ENCODE results near the gene PCDHA11.
"Not testable (repeated sequence)": the region's sequence is repeated elsewhere in the genome, so short reads cannot be mapped to it uniquely, and the experiment has no call there.

Gene PCDHA11

DNA sequence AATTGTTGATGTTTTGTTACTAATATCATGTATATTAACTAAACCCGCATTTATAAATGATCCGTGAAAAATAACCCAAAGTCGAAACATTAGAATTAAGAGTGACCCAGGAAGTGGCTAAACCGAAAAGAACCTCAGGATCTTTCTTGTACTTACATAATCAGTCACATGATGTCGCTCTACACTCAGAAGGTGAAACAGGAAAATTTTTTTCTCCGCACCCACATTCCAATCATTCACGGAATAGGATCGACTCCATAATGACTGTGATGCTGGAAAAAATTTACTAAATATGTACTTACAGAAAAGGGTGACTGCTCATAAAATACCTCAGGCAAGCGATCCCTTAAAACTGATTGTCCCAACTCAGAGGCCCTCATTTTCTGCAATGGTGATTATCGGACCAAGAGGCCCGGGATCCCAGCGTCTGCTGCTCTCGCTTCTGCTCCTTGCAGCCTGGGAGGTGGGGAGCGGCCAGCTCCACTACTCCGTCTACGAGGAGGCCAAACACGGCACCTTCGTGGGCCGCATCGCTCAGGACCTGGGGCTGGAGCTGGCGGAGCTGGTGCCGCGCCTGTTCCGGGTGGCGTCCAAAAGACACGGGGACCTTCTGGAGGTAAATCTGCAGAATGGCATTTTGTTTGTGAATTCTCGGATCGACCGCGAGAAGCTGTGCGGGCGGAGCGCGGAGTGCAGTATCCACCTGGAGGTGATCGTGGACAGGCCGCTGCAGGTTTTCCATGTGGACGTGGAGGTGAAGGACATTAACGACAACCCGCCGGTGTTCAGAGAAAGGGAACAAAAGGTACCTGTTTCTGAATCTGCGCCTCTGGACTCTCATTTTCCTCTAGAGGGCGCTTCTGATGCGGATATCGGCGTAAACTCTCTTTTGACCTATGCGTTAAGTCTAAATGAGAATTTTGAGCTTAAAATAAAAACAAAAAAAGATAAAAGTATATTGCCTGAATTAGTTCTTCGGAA, 6.6 kb downstream of the PCDHA11 start, which contains the start of gene PCDHA12:
TSS of gene PCDHA12 (plus strand) at position 224 of the 981 bp plus-strand sequence. CDS start at position 389, 165 bp downstream.
- DNase-seq = peak; percentile 75
- WGBS = 8% methylated on average over 39 of the region's 47 CpGs
- Histone ChIP-seq H3K18ac (ENCODE audit: low read depth in 1 of 2, low read length in 2 of 2) (no peak within 1 kb of the TSS), H3K23ac (ENCODE audit: low read length in 2 of 2) (no peak within 1 kb of the TSS), H3K9me3 (ENCODE audit: control insufficient read depth, low read length) (peaks cover 59% of the 10 kb centered on the region), H3K9ac (ENCODE audit: low read length) (no peak within 1 kb of the TSS), H3K27ac (ENCODE audit: low read length, poor library complexity, severe bottlenecking) (peak within 1 kb of the TSS; percentile 60), H2BK5ac (ENCODE audit: low read depth, low read length, poor library complexity, severe bottlenecking) (no peak within 1 kb of the TSS), H3K79me1 (replicated peaks; ENCODE audit: low read length, poor library complexity, severe bottlenecking) (peaks cover 3% of the 10 kb centered on the region), H2AK5ac (ENCODE audit: low read length, severe bottlenecking) (no peak within 1 kb of the TSS), H3K4me3 (ENCODE audit: insufficient read depth in 1 of 2, low read depth in 1 of 2, low read length in 2 of 2) (peak within 1 kb of the TSS in 1 of 2 experiments; percentile 55), H3K14ac (ENCODE audit: low read length in 2 of 2) (no peak within 1 kb of the TSS), H4K91ac (ENCODE audit: low read length) (no peak within 1 kb of the TSS), H3K4me1 (ENCODE audit: control insufficient read depth, insufficient read depth, low read depth, low read length) (peaks cover 8% of the 10 kb centered on the region), H2BK12ac (ENCODE audit: low read length in 2 of 2) (no peak within 1 kb of the TSS), H3K4ac (ENCODE audit: low read depth in 1 of 2, low read length in 2 of 2) (no peak within 1 kb of the TSS), H4K8ac (ENCODE audit: low read length) (no peak within 1 kb of the TSS), H3K36me3 (ENCODE audit: control insufficient read depth in 1 of 2, insufficient read depth in 2 of 2, low read depth in 1 of 2, low read length in 2 of 2) (peaks cover 0 to 21% of the 10 kb centered on the region in 2 experiments), H2BK15ac (ENCODE audit: low read depth, poor library complexity, severe bottlenecking) (no peak within 1 kb of the TSS), H2AFZ (ENCODE audit: low read depth, low read length) (no peak within 1 kb of the TSS), H2BK120ac (ENCODE audit: low read depth, low read length) (no peak within 1 kb of the TSS), H3K27me3 (ENCODE audit: control insufficient read depth in 1 of 2, insufficient read depth in 1 of 2, low read length in 2 of 2) (no peaks in the 10 kb centered on the region), H3K4me2 (ENCODE audit: low read length, poor library complexity, severe bottlenecking) (peak within 1 kb of the TSS; percentile 64)

DNA sequence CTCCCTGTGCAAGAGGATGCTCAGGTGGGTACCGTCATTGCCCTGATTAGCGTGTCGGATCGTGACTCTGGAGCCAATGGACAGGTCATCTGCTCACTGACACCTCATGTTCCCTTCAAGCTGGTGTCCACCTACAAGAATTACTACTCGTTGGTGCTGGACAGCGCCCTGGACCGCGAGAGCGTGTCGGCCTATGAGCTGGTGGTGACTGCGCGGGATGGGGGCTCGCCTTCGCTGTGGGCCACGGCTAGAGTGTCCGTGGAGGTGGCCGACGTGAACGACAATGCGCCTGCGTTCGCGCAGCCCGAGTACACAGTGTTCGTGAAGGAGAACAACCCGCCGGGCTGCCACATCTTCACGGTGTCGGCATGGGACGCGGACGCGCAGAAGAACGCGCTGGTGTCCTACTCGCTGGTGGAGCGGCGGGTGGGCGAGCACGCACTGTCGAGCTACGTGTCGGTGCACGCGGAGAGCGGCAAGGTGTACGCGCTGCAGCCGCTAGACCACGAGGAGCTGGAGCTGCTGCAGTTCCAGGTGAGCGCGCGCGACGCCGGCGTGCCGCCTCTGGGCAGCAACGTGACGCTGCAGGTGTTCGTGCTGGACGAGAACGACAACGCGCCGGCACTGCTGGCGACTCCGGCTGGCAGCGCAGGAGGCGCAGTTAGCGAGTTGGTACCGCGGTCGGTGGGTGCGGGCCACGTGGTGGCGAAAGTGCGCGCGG, 7.9 kb downstream of the PCDHA11 start:
- H3K9me3 ChIP-seq (ENCODE audit: control insufficient read depth, low read length) = peaks cover 51% of the 10 kb centered on the region
- H3K4me1 ChIP-seq (ENCODE audit: control insufficient read depth, insufficient read depth, low read depth, low read length); H3K27me3 ChIP-seq (ENCODE audit: control insufficient read depth in 1 of 2, insufficient read depth in 1 of 2, low read length in 2 of 2); H2BK12ac ChIP-seq (ENCODE audit: low read length in 2 of 2); H2BK15ac ChIP-seq (ENCODE audit: low read depth, poor library complexity, severe bottlenecking); H2BK5ac ChIP-seq (ENCODE audit: low read depth, low read length, poor library complexity, severe bottlenecking); H3K9ac ChIP-seq (ENCODE audit: low read length); H2AK5ac ChIP-seq (ENCODE audit: low read length, severe bottlenecking); H3K79me1 ChIP-seq (replicated peaks; ENCODE audit: low read length, poor library complexity, severe bottlenecking); H2AFZ ChIP-seq (ENCODE audit: low read depth, low read length); H3K23ac ChIP-seq (ENCODE audit: low read length in 2 of 2); H3K4ac ChIP-seq (ENCODE audit: low read depth in 1 of 2, low read length in 2 of 2); DNase-seq; H3K4me2 ChIP-seq (ENCODE audit: low read length, poor library complexity, severe bottlenecking); H4K8ac ChIP-seq (ENCODE audit: low read length); H2BK120ac ChIP-seq (ENCODE audit: low read depth, low read length); H3K18ac ChIP-seq (ENCODE audit: low read depth in 1 of 2, low read length in 2 of 2); H3K27ac ChIP-seq (ENCODE audit: low read length, poor library complexity, severe bottlenecking); H3K4me3 ChIP-seq (ENCODE audit: insufficient read depth in 1 of 2, low read depth in 1 of 2, low read length in 2 of 2); H3K14ac ChIP-seq (ENCODE audit: low read length in 2 of 2); H4K91ac ChIP-seq (ENCODE audit: low read length): not testable (repeated sequence)
- peaks cover 0 to 12% of the 10 kb centered on the region in 2 experiments for H3K36me3 ChIP-seq (ENCODE audit: control insufficient read depth in 1 of 2, insufficient read depth in 2 of 2, low read depth in 1 of 2, low read length in 2 of 2)
- 98% methylated on average over 80 of the region's 80 CpGs for WGBS

DNA sequence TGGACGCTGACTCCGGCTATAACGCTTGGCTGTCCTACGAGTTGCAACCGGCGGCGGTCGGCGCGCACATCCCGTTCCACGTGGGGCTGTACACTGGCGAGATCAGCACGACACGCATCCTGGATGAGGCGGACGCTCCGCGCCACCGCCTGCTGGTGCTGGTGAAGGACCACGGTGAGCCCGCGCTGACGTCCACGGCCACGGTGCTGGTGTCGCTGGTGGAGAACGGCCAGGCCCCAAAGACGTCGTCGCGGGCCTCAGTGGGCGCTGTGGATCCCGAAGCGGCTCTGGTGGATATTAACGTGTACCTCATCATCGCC, 8.5 kb downstream of the PCDHA11 start:
- H3K9ac ChIP-seq (ENCODE audit: low read length) = no peak overlapping the region
- H2BK120ac ChIP-seq (ENCODE audit: low read depth, low read length) = no peak overlapping the region
- H3K14ac ChIP-seq (ENCODE audit: low read length in 2 of 2) = no peak overlapping the region
- H2AK5ac ChIP-seq (ENCODE audit: low read length, severe bottlenecking) = no peak overlapping the region
- peaks cover 50% of the 10 kb centered on the region for H3K9me3 ChIP-seq (ENCODE audit: control insufficient read depth, low read length)
- H3K4ac ChIP-seq (ENCODE audit: low read depth in 1 of 2, low read length in 2 of 2) = no peak overlapping the region
- no peak overlapping the region for H3K4me3 ChIP-seq (ENCODE audit: insufficient read depth in 1 of 2, low read depth in 1 of 2, low read length in 2 of 2)
- H2BK12ac ChIP-seq (ENCODE audit: low read length in 2 of 2) = no peak overlapping the region
- H3K4me1 ChIP-seq (ENCODE audit: control insufficient read depth, insufficient read depth, low read depth, low read length) = peaks cover 8% of the 10 kb centered on the region
- peak overlapping the region; percentile 15 for H4K91ac ChIP-seq (ENCODE audit: low read length)
- H3K4me2 ChIP-seq (ENCODE audit: low read length, poor library complexity, severe bottlenecking) = no peak overlapping the region
- H2AFZ ChIP-seq (ENCODE audit: low read depth, low read length) = no peak overlapping the region
- no peak overlapping the region for H3K18ac ChIP-seq (ENCODE audit: low read depth in 1 of 2, low read length in 2 of 2)
- no peak overlapping the region for H3K27ac ChIP-seq (ENCODE audit: low read length, poor library complexity, severe bottlenecking)
- no peak overlapping the region for H3K23ac ChIP-seq (ENCODE audit: low read length in 2 of 2)
- 96% methylated on average over 37 of the region's 37 CpGs for WGBS
- no peak overlapping the region for H4K8ac ChIP-seq (ENCODE audit: low read length)
- no peak for DNase-seq
- no peak overlapping the region for H2BK15ac ChIP-seq (ENCODE audit: low read depth, poor library complexity, severe bottlenecking)
- peaks cover 0 to 15% of the 10 kb centered on the region in 2 experiments for H3K36me3 ChIP-seq (ENCODE audit: control insufficient read depth in 1 of 2, insufficient read depth in 2 of 2, low read depth in 1 of 2, low read length in 2 of 2)
- H2BK5ac ChIP-seq (ENCODE audit: low read depth, low read length, poor library complexity, severe bottlenecking) = no peak overlapping the region
- peaks cover 3% of the 10 kb centered on the region for H3K79me1 ChIP-seq (replicated peaks; ENCODE audit: low read length, poor library complexity, severe bottlenecking)
- H3K27me3 ChIP-seq (ENCODE audit: control insufficient read depth in 1 of 2, insufficient read depth in 1 of 2, low read length in 2 of 2) = no peaks in the 10 kb centered on the region

All from mesenchymal stem cell (in vitro differentiated cells and primary cell).